Smooth muscle cell (in vitro differentiated cells): ENCODE results near the gene NHSL1. TPM values are rescaled to one million over a fixed set of nuclear protein-coding genes. Genes with fewer than 3 reads are reported as not detected.

ENCODE experiments used
- DNase-seq: peaks from one replicate; lab custom pipeline; 2025; ENCODE audit not compliant: unreplicated experiment; lab: John Stamatoyannopoulos, UW
- H2AFZ ChIP-seq: fragments of 200-600 bp; sonication (generic); 2 replicates; pipeline ENCODE4 v1.6.0; 2016; ENCODE audit warnings: antibody characterized with exemption, low read depth, mild to moderate bottlenecking
- H3F3A ChIP-seq: fragments of 200-600 bp; sonication (generic); 2 replicates; pipeline ENCODE4 v1.6.0; 2017; ENCODE audit warnings: antibody characterized with exemption, low read depth
- H3K27ac ChIP-seq: fragments of 200-600 bp; sonication (generic); 2 replicates; pipeline ENCODE4 v1.5.1; 2016; ENCODE audit warnings: low read depth, mild to moderate bottlenecking
- H3K27me3 ChIP-seq: fragments of 200-600 bp; sonication (generic); 2 replicates; pipeline ENCODE4 v1.6.1; 2016; ENCODE audit warnings: low read depth, mild to moderate bottlenecking
- H3K36me3 ChIP-seq: fragments of 200-600 bp; sonication (generic); 2 replicates; pipeline ENCODE4 v1.5.1; 2016; ENCODE audit warnings: low read depth
- H3K4me1 ChIP-seq: fragments of 200-600 bp; sonication (generic); 2 replicates; pipeline ENCODE4 v1.5.1; 2016; ENCODE audit warnings: low read depth
- H3K4me2 ChIP-seq: fragments of 200-600 bp; sonication (generic); 2 replicates; pipeline ENCODE4 v1.6.0; 2016; ENCODE audit warnings: mild to moderate bottlenecking
- H3K4me3 ChIP-seq: fragments of 200-600 bp; sonication (generic); 2 replicates; pipeline ENCODE4 v1.5.1; 2016; ENCODE audit warnings: mild to moderate bottlenecking
- H3K79me2 ChIP-seq: fragments of 200-600 bp; sonication (generic); 2 replicates; pipeline ENCODE4 v1.6.0; 2016; ENCODE audit warnings: low read depth, mild to moderate bottlenecking
- H3K9ac ChIP-seq: fragments of 200-600 bp; sonication (generic); 2 replicates; pipeline ENCODE4 v1.6.0; 2016; ENCODE audit warnings: low read depth
- H3K9me3 ChIP-seq: fragments of 200-600 bp; sonication (generic); replicated peaks from 2 replicates; pipeline ENCODE4 v1.5.1; 2016; ENCODE audit warnings: low read depth
- H4K20me1 ChIP-seq: fragments of 200-600 bp; sonication (generic); 2 replicates; pipeline ENCODE4 v1.6.0; 2016; ENCODE audit warnings: low read depth
- WGBS: methylation state at CpG from one replicate; pipeline ENCODE4 v1.1.7; 2016; ENCODE audit warnings: low lambda C conversion rate; 5-methylcytosine and 5-hydroxymethylcytosine counted together
- polyA plus RNA-seq: library from polyadenylated mRNA; unstranded; fragments of >200 nt; fragmentation: Nextera tagmentation; extraction: Ambion mirVana; gene quantifications from 2 replicates; pipeline ENCODE4 v1.2.1, GENCODE V29; 2016
- total RNA-seq: library from RNA; depleted of rRNA; stranded (reverse); fragments of >200 nt; gene quantifications from 2 replicates; pipeline ENCODE4 v1.2.3, GENCODE V29; 2014
- TF ChIP-seq, protein P1 (sequence below): fragments of 200-600 bp; sonication (generic); IDR thresholded peaks from 2 replicates; pipeline ENCODE4 v1.5.1; 2017; ENCODE audit warnings: borderline replicate concordance, mild to moderate bottlenecking, antibody characterized with exemption; ENCODE audit not compliant: insufficient read depth, poor library complexity, severe bottlenecking

NHSL1 gene
- total and polyA plus RNA-seq, 2 experiments from 2014 or later: 6.6 to 7.2 TPM

DNA sequence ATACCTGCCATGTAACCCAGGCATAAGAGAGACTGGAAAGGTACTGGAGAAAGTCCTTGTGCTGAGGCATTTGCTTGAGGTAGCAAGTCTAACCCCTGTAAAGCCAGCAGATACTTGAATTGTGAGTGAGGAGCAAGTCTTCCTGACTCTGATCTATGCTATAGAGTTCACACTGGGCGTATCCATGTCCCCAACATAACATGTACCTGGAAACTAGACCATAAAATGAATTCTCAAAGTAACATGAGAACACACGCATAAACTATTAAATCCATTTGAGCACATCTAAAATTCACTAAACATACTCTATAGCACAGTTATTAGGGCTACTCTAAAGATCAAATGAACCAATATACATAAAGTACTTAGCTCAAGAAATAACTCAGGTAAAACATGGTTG, 2.0 kb downstream of the NHSL1 start:
- no peaks in the 10 kb centered on the region for H3K36me3 ChIP-seq
- peaks cover 41% of the 10 kb centered on the region for H3K4me1 ChIP-seq
- no peak overlapping the region for H3K4me2 ChIP-seq
- H3F3A ChIP-seq: no peaks in the 10 kb centered on the region
- TF ChIP-seq, protein P1, sequence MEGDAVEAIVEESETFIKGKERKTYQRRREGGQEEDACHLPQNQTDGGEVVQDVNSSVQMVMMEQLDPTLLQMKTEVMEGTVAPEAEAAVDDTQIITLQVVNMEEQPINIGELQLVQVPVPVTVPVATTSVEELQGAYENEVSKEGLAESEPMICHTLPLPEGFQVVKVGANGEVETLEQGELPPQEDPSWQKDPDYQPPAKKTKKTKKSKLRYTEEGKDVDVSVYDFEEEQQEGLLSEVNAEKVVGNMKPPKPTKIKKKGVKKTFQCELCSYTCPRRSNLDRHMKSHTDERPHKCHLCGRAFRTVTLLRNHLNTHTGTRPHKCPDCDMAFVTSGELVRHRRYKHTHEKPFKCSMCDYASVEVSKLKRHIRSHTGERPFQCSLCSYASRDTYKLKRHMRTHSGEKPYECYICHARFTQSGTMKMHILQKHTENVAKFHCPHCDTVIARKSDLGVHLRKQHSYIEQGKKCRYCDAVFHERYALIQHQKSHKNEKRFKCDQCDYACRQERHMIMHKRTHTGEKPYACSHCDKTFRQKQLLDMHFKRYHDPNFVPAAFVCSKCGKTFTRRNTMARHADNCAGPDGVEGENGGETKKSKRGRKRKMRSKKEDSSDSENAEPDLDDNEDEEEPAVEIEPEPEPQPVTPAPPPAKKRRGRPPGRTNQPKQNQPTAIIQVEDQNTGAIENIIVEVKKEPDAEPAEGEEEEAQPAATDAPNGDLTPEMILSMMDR: no peak
- H2AFZ ChIP-seq: no peak overlapping the region
- H4K20me1 ChIP-seq: peaks cover 45% of the 10 kb centered on the region
- H3K27me3 ChIP-seq: no peaks in the 10 kb centered on the region
- H3K27ac ChIP-seq: no peak overlapping the region
- 92% methylated on average over 2 of the region's 2 CpGs for WGBS
- no peak for DNase-seq
- no peak overlapping the region for H3K9ac ChIP-seq
- H3K4me3 ChIP-seq: peak overlapping the region; percentile 42
- H3K9me3 ChIP-seq: no peaks in the 10 kb centered on the region
- H3K79me2 ChIP-seq: peaks cover 18% of the 10 kb centered on the region

DNA sequence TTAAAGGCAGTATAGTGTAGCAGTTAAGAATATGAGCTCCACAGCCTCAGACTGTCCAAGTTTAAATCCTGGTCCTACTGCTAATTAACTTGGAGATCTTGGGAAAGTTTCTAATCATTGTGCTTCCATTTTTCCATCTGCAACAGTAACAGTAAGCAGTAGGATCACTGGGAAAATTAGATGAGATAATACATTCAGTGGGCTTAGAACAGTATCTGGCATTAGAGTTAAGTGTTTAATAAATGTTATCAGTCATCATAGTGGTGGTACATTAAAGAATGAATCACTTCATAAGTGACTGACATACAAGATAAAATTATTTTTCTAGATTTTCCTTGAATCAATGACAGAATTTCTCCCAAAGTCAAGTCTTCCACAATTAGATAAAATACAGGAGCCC, 5.0 kb downstream of the NHSL1 start:
- H2AFZ ChIP-seq: no peak overlapping the region
- peaks cover 39% of the 10 kb centered on the region for H3K4me1 ChIP-seq
- no peak overlapping the region for H3K4me3 ChIP-seq
- TF ChIP-seq, protein P1: no peak
- H4K20me1 ChIP-seq: peaks cover 27% of the 10 kb centered on the region
- peaks cover 18% of the 10 kb centered on the region for H3K79me2 ChIP-seq
- H3K9me3 ChIP-seq: no peaks in the 10 kb centered on the region
- no peaks in the 10 kb centered on the region for H3K27me3 ChIP-seq
- DNase-seq: no peak
- H3K9ac ChIP-seq: no peak overlapping the region
- H3F3A ChIP-seq: no peaks in the 10 kb centered on the region
- H3K27ac ChIP-seq: no peak overlapping the region
- H3K36me3 ChIP-seq: no peaks in the 10 kb centered on the region
- H3K4me2 ChIP-seq: no peak overlapping the region

DNA sequence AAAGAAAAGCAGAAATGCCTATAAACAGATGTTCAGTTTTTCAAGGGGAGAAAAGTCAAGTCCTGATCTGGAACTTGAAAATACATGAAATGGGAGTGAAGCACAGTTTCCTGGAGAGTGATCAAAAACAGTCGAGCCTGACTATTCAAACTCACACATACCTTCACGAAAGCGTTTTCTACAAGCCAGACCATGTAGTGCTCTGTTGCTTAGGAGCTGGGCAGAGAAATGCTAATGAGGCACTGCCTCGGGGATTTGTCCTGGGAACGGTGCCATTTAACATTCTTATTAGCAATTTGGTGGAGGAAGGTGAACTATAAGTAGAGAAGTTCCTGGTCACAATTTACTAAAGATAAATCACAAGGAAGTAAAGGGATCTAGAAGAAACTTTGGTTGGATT, 5.9 kb downstream of the NHSL1 start:
- Histone ChIP-seq H3F3A (no peaks in the 10 kb centered on the region), H3K9me3 (no peaks in the 10 kb centered on the region), H3K4me1 (peaks cover 30% of the 10 kb centered on the region), H3K27ac (peak overlapping the region; percentile 63), H3K9ac (no peak overlapping the region), H3K4me3 (peak overlapping the region; percentile 28), H3K79me2 (peaks cover 18% of the 10 kb centered on the region), H3K27me3 (no peaks in the 10 kb centered on the region), H3K4me2 (peak overlapping the region; percentile 48), H4K20me1 (peaks cover 22% of the 10 kb centered on the region), H2AFZ (no peak overlapping the region), H3K36me3 (no peaks in the 10 kb centered on the region)
- WGBS: 16% methylated on average over 5 of the region's 5 CpGs
- TF ChIP-seq, protein P1: no peak
- DNase-seq: no peak

DNA sequence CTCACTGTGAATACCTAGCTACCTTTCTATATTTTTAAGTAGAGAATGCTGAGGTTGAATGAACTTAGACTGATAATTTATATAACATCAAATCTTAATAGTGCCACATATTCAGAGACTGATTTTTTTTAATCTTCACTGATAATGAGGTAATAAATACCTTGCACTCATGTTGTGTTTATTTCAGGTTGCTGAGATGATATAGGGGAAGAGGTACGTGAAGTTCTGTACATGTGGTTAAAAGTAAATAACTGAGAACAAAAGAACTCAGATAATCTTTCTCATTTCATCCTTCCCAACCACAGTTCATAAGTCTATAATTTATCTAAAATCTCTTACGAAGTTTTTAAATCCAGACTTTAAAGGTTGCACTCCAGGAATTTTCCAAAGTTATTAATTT, 6.4 kb downstream of the NHSL1 start:
- H3K27ac ChIP-seq: peak overlapping the region; percentile 63
- no peak for DNase-seq
- H3K9ac ChIP-seq: no peak overlapping the region
- H3K36me3 ChIP-seq: no peaks in the 10 kb centered on the region
- WGBS: 69% methylated on average over 2 of the region's 2 CpGs
- H3K27me3 ChIP-seq: no peaks in the 10 kb centered on the region
- H3F3A ChIP-seq: no peaks in the 10 kb centered on the region
- H4K20me1 ChIP-seq: peaks cover 17% of the 10 kb centered on the region
- TF ChIP-seq, protein P1: no peak
- H3K4me1 ChIP-seq: peaks cover 24% of the 10 kb centered on the region
- no peaks in the 10 kb centered on the region for H3K9me3 ChIP-seq
- H2AFZ ChIP-seq: no peak overlapping the region
- peak overlapping the region; percentile 28 for H3K4me3 ChIP-seq
- no peak overlapping the region for H3K4me2 ChIP-seq
- H3K79me2 ChIP-seq: peaks cover 18% of the 10 kb centered on the region
